Stimulated activated naive CD8-positive, alpha-beta T cell treated with anti-CD3 and anti-CD28 coated beads, Interleukin-15, Interleukin-2, amounts not matched to agents 100 U/mL and 50 U/mL, for 24 hours (primary cell): Measurements from ENCODE around the gene RELN.
"Not testable (repeated sequence)": the region's sequence is repeated elsewhere in the genome, so short reads cannot be mapped to it uniquely, and the experiment has no call there.

ENCODE experiments used
- ATAC-seq: fragments of 150-1000 bp; cut with Tn5 transposase; one replicate; pipeline ENCODE4 v1.10.0; 2021
- DNase-seq: peaks from one replicate; pipeline ENCODE4 v3.0.0; 2021

The RELN gene

DNA sequence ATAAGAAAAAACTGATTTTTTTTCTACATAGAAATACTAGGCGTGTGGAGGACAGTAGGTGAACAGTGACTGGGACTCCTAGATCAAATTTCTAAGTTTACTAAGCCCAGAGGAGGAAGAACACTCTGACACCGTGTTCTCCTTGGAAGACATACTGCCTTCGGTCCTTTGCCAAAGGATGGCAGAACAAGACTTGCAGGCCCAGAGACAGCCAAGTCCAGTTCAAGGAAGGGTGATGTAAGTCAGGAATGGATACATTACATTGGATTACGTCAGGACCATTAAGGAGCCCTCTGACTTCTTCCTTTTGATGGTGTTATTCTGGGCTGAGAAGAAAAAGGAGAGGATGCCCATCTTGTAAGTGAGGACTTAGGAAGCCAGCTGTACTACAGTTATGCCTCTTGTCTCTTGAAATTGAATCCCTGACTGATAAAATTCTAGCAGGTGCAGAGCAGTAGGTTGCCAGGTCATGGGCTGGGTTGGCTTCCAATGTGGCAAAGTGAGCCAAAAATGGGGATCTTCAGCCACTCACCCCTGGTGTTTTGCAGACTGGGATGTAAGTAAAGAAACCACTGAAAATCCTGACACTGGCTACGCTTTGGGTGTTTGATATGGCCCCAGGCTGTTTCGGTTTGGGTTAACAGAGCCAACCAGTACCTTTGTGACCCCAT lies 45.1 kb downstream of the RELN start:
- DNase-seq = no peak
- no peak for ATAC-seq

DNA sequence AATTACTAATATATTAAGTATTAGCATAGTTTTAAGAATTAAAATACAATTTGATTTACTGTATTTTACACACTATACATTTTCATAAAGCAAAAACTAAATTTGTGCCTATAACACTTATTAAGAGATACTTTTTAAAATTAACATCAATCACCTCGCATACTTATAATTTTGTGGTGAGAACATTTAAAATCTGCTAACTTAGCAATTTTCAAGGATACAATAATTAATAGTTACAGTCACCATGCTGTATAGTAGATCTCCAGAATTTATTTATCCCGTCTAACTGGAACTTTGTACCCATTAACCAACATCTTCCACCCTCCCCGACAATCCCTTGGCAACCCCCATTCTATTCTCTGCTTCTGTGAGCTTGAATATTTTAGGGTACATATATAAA lies 47.5 kb downstream of the RELN start:
- ATAC-seq (no peak), DNase-seq (no peak)

DNA sequence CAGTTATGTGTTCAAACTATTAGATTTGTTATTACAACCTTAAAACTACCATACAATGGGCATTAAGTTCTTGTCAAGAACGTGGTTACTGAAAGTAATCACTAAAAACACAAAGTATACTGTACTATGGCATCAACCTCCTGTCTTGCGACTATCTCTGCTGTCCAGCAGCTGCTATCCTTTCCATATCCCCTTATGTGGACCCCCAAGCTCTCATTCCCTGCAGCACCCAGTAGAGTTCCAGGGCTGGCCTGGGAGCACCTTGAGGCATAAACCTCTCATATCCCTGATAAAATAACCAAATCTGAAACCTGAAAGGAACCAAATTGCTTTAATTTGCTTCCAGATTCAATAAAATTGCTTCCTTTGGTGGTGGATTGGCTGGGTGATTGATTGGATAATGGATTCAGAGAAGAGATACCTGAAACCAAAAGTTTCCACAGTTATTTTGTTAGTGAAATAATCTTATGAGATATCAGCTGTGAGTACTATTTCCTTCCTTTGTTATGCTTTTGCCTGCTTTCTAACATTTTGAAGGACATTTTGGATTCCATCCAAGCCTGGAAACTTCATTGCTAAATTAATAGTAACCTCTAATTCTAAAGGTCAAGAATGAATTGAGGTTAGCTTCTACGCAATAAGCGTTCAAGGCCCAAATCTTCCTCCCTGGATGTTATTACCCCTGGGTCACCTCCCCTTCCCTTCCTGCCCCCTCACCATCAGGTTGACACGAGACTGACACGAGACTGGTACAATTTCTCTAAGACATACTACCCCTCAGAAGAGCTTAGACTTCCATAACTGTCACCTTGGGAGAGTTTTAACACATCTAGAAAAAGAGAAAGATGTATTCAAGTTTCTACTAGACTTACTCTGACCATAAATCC lies 48.8 kb downstream of the RELN start:
- ATAC-seq = no peak

DNA sequence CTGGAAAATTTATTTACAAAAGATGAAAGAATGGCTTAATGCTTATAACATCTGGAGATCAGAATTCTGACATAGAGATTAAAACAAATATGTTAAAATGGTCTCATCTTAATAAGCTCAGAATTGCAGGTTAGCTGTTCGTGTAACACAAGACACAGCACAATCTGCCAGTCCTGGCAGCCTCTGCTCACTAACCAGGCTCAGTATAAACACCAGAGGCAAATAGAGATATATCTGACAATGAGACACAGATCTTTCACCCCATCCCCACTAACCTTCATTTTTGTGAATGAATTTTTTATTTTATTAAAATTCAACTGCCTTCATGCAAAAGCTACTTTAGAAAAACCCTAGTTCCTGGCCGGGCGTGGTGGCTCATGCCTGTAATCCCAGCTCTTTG lies 51.8 kb downstream of the RELN start:
- DNase-seq = no peak
- no peak for ATAC-seq

More for the DNA sequence above, 48.8 kb downstream of the RELN start:
- no peak for DNase-seq

DNA sequence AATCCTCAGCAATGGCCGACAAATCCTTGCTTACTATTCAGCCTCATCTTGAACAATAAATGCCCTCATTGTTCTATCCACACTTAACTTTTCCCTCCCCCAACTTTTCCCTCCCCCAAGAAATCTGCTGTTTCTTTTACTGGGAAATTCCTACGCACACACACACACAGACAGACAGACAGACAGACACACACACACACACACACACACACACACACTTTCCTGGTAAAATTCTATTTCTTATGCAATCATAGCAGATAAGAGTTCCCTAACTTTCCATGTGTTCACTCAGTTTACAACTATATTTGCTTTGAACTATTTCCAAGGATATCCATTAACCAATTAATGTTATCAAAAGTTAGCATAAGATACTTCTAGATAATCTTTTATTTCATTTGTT lies 52.9 kb downstream of the RELN start:
- ATAC-seq (no peak), DNase-seq (no peak)

DNA sequence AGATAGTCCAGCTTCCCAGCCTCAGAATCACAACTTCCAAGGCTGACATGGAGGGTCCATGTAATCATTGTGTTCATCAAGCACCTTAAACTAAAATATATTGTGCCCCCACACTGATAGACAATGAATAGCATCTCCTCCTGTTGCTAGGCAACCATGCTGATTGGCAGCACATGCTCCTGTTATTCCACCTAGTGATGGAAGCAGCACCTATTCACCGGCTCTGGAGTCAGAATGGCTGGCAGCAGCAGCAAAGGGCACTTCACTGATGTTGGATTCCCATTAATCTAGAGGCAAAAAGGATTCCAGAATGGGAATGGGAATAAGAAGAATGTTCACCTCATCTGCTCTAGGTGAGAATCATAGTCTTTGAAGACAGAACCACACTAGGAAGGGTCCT lies 55.0 kb downstream of the RELN start:
- DNase-seq (no peak), ATAC-seq (no peak)

DNA sequence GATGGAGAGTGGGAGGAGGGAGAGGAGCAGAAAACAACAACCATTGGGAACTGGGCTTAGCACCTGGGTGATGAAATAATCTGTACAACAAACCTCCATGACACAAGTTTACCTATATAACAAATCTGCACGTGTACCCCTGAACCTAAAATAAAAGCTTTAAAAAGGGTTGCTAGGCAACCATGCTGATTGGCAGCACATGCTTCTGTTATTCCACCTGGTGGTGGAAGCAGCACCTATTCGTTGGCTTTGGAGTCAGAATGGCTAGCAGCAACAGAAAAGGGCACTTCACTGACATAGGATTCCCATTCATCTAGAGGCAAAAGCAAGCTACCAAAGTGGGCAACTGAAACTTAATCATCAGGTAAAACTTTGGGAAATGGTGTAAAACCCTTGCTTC lies 57.1 kb downstream of the RELN start:
- ATAC-seq (no peak), DNase-seq (no peak)

DNA sequence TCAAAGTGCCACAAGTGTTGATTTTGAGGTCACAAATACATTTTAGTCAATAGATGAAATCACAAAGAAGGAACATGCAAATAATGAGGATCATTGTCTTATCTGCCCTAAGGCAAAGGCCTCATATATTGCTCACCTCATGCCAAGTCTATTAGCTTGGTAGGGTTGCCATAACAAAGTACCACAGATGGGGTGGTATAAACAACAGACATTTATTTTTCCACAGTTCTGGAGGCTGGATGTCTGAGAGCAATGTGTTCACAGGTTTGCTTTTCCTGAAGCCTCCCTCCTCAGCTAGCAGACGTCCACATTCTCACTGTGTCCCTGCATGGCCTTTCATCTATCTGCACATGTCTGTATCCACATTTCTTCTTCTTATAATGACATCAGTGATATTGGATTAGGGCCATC lies 59.6 kb downstream of the RELN start:
- ATAC-seq (no peak), DNase-seq (no peak)

DNA sequence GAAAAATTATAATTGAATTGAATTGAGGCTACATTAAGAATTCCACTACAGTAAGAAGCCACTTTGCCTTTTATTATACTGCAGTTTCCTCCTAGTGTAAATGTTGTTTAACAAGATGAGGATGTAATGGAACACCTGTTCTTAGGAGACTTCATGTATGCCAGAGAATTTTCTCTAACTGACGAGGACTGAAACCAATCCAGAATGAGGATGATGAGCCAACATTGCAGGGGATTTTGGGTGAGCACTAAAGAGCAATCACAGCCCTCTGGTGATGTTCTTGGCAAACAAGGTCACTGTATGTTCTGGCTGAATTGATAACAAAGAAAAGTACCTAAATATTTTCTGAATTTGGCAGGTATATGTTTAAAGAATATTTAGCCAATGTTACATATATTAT lies 60.9 kb downstream of the RELN start:
- no peak for ATAC-seq

DNA sequence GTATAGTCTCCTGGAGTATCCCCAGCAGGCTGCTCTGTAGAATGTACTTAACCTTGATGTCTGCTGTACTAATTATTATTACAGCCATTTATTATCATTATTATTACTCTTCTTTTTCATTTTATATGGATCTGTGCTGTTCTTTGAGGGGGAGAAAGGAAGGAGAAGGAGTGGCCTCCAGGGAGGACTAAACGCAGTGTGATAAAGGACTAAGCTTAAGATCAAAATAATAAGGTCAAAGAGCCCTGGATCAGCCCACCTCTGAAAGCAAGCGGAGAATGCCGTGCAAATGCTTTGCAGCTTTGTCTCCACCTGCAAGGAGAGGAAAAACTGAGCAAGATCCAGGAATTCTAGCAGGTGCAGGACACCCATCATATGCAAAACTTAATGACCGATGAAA lies 65.3 kb downstream of the RELN start:
- ATAC-seq = no peak

More for the DNA sequence above, 60.9 kb downstream of the RELN start:
- DNase-seq = no peak

DNA sequence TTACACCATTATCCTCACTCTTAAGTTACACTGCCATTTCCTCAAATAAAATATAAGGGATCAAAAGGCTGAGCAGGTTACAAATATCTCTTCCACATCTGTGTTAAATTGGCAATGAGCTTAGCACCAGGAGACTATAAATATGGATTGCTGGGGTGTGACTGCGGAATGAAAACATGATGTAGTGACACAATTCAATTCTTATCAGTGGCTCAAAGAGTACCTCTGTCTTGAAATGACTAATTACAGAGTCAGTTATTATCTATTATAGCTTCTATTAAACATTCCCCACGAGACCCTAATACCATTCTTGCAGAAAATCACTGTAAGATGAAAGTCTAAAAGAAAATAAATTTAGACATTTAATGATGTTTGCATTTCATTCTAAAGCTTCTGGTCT lies 67.1 kb downstream of the RELN start:
- DNase-seq = no peak
- no peak for ATAC-seq

More for the DNA sequence above, 65.3 kb downstream of the RELN start:
- no peak for DNase-seq

DNA sequence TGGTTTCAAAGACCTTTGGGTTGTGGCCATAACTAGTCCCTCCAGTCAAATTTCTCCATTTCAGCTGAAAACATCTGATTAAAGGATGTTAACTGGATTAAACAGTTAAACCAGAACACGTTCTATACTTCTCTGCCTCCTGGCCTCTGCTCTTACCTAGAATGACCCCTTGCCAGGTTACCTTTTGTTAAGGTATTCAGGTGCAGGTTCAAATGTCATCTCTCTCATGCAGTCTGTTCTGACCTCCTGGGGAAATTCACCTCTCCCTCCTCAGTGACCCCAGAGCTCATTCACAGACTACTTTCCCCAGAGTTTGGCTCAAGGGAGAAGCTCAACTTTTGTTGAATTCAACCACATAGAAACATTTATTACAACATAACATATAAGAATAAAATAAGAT lies 67.8 kb downstream of the RELN start:
- no peak for DNase-seq
- no peak for ATAC-seq

DNA sequence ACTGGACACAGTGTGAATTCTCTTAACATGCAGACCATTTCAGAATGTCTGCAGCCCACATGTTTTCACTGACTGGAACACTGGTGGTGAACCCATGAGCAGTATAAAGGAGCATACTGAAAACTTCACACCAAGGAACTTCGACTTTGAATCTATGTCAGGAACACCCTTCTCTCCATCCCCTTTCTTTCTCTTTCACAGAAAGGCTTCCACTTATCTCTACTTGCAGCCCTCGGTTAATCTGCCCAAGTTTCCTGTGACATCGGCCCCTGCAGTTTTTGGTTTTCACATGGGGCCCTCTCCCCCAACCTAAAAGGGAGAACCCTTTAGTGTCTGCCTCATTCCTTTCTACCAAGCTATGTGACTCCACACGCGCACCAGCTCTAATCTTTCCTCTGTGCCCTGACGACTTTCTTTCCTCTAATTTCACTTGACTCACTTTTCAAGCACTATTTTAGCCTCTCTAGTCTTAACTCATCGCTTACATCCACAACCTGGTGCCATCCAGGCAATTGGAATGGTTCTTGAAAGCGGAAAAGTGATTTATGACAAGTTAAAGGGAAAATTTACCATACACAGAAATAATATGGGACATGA lies 70.1 kb downstream of the RELN start:
- DNase-seq (no peak), ATAC-seq (no peak)

DNA sequence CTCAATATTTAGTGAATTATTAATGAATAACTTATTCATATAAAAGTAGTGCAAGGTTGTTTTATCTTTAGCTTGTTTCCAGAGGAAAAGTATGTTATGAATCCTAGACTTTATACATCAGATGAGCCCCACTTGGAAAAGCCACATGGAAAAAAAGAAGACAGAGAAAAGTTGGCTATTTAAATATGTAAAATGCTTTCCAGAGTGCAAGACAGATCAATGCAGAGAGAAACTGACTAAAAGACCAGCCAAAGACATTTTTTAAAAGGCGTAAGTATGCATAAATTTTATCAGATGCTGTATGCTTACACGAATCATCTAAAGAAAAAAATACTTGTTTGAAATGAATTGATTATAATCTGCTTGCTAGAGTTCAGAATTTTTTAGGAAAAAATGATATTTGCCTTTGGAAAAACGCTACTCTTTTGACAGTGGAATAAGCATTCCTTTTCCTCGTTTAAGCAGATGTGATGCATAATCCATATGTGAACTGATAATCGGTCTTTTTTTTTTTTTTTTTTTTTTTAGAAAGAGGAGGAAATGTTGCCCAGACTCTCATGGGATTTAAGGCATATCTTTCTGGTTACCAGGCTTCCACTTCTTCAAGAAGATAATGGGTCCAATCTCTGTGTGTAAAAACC lies 70.7 kb downstream of the RELN start:
- ATAC-seq (no peak), DNase-seq (no peak)

DNA sequence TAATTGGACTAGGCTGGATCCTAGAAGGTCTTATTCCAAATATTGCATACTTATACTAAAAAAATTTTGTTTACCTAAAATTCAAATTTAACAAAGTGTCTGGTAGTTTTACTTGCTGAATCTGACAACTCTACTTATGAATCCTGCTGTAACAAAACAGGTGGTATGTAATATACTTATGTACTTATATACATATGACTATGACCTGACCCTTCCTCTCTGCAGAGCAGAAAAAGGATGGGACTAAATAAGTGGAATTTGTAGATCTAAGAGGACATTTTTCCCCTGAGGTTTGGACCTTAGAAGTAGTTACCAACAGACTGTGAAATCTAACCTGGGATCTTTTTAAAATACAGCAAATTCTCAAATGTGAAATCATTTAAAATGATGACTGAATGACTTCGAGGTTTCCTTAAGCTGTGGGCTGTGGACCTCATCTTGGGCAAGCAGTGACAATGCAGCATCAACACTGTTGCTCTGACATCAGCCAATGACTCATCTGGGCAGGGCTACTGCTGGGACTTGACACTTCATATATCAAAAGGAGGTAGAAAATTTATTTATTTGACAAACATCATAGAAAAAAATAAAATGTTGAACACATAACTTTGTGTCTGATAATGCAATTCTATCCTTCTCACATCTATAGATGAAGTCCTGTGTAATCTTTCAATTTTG lies 73.6 kb downstream of the RELN start:
- DNase-seq = no peak
- peak; percentile 36 for ATAC-seq

DNA sequence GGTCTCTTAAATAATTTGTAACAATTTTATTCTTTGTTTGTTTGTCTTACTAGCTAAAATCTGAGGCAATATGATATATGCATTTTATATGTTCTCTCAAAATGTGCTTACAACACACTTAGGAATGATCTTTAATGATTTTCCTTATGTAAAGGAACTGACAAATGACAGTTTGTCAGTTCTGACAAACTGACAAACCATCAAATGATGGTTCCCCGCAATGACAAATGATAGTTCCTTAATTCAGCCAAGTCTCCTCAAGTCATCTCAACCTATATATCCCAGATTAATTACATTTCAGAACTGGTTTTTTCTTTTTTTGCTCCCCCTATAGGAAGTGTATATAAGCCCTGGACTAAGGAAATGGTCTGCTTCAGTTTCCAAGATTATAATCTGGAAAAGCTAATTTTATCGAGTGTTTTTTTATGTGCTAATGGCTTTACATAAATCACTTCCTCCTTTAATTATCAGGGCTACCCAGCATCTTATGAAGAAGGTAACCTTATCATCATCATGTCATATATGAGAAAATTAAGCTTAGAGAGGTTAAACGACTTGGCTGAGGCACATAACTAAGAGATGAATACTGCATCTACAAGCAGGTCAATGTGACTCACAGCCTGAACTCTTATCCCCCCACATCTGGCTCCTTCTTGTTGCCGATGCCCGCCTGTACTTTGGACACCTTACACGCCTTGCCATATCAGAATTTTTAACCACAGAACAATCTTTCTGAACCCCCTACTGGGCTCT lies 75.1 kb downstream of the RELN start:
- DNase-seq (no peak), ATAC-seq (no peak)

DNA sequence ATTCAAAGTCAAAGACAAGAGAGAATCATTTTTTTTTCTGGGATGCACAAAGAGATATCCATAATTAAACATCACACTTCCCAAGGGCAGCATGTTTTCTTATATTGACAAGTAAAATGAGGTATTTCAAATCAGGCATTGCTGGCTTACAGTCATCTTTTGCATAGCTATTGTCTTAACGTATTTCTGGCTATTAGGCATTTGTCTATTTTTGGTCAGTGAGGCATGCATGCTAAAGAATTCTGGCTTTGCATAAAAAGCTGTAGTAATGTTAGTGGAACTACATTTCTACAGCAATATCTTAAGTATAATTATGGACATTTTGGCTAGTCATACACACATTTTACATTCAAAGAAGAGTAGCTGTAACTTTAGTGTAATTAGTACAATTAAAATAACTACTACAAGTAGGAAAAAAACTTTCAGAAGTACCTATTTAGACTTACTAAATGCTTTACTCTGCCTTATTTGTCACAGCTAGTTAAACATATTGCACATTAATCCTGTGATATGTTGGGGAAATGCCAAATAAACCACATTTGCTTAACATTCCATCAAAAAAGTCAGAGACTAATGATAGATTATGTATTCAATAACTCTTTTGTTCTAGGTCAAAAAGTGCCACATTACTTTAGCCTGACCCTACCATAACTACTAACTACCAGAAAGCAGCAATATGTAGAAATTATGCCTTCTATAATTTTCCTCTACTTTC lies 76.4 kb downstream of the RELN start:
- no peak for ATAC-seq
- DNase-seq = no peak

DNA sequence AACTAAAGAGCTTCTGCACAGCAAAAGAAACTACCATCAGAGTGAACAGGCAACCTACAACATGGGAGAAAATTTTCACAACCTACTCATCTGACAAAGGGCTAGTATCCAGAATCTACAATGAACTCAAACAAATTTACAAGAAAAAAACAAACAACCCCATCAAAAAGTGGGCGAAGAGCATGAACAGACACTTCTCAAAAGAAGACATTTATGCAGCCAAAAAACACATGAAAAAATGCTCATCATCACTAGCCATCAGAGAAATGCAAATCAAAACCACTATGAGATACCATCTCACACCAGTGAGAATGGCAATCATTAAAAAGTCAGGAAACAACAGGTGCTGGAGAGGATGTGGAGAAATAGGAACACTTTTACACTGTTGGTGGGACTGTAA lies 78.4 kb downstream of the RELN start:
- not testable (repeated sequence) for ATAC-seq, DNase-seq

DNA sequence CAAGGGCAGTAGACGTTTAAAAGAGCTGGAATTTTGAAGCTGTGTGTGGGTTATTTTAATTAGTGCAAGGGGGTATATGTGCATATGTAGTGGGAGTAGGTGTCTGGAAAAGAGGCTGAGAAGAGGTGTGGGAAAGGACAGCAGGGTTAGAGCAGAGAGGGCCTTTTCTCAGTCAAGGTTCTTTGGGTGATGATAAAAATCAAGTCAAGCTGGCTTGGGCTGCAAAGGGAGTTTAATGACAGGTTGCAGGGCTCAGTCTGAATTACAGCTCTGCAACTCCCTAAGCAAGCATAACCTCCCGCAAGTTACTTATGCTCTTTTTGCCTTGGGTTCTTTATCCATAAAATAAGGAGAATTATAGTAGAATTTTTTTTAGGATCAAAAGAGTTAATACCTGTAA lies 83.5 kb downstream of the RELN start:
- no peak for DNase-seq
- no peak for ATAC-seq

DNA sequence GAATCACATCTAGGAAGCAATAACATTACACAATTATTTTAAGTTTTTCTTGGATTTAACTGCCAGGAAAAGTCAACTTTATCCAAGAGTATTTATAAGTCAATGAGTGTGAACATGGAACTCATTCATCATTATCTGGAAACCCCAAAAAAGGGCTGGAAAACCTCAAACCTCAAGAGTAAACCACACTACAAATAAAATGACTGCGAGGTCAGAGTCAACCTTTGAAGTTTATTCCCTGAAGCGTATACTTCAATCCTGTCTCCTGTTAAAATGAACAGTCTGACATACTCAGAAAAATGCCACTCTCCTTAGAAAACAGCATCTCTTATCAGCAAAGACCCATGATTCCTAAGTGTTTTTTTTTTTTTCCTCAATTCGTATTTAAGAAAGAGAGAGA lies 86.5 kb downstream of the RELN start:
- DNase-seq (no peak), ATAC-seq (no peak)

DNA sequence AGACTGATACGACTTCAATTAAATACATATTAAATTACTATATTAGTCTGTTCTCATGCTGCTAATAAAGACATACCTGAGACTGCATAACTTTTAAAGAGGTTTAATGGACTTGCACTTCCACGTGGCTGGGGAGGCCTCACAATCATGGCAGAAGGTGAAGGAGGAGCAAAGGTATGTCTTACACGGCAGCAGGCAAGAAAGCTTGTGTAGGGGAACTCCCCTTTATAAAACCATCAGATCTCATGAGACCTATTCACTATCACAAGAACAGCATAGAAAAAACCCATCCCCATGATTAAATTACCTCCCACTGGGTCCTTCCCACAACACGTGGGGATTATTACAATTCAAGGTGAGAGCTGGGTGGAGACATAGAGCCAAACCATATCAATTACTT lies 92.6 kb downstream of the RELN start:
- not testable (repeated sequence) for ATAC-seq, DNase-seq
